ENCODE results near the gene ROR2. TPM values are rescaled to one million over a fixed set of nuclear protein-coding genes. Genes with fewer than 3 reads are reported as not detected.

Gene ROR2
- total RNA-seq, 3 donors from 2014 or later: 0.10 to 0.16 (median 0.11) TPM

DNA sequence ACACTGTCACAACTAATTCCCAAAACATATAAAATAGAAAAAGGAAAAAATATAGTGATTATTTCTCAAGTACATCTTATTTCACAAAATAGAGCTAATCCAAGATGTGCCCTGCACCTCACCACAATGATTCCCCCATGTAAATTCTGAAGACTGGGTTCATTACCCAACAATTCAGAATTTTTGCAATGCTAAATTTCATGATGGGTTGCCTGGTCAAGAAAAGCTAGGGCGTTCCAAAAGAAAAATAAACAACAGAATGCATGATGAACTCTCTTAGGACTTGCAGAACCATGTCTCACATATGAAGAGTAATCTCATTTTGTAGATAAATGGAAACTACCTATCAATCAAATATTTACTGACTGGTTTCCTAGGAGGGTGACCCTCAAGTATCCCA is 266.8 kb downstream of the ROR2 start:
- Mint-ChIP-seq H3K4me3 (no peak overlapping the region), H3K4me1 (ENCODE audit: low read depth) (peaks cover 3% of the 10 kb centered on the region), H3K9me3 (no peaks in the 10 kb centered on the region), H3K27me3 (ENCODE audit: low read depth) (peaks cover 28% of the 10 kb centered on the region), H3K36me3 (ENCODE audit: insufficient read depth) (no peaks in the 10 kb centered on the region)
- ATAC-seq (no peak), DNase-seq (no peak)

DNA sequence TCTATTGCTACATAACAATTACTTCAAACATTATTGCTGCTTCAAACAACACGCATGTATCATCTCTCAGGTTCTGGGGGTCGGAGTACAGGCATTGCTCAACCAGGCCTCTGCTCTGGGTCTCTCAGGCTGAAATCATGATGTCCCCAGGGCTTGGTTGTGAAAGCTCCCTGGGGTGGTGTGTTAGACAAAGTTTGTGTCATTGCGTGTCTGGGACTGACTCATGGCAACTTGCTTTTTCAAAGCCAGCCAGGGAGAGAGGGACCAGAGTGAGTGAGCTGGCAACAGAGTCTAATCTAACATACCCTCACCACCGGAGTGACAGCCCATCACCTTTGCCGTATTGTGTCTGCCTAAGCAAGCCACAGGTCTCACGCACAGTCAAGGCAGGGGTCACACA is 267.2 kb downstream of the ROR2 start:
- Mint-ChIP-seq H3K36me3 (ENCODE audit: insufficient read depth) (no peaks in the 10 kb centered on the region), H3K9me3 (no peaks in the 10 kb centered on the region), H3K27me3 (ENCODE audit: low read depth) (peaks cover 30% of the 10 kb centered on the region), H3K4me1 (ENCODE audit: low read depth) (peaks cover 3% of the 10 kb centered on the region), H3K4me3 (no peak overlapping the region)
- no peak for ATAC-seq
- no peak for DNase-seq

DNA sequence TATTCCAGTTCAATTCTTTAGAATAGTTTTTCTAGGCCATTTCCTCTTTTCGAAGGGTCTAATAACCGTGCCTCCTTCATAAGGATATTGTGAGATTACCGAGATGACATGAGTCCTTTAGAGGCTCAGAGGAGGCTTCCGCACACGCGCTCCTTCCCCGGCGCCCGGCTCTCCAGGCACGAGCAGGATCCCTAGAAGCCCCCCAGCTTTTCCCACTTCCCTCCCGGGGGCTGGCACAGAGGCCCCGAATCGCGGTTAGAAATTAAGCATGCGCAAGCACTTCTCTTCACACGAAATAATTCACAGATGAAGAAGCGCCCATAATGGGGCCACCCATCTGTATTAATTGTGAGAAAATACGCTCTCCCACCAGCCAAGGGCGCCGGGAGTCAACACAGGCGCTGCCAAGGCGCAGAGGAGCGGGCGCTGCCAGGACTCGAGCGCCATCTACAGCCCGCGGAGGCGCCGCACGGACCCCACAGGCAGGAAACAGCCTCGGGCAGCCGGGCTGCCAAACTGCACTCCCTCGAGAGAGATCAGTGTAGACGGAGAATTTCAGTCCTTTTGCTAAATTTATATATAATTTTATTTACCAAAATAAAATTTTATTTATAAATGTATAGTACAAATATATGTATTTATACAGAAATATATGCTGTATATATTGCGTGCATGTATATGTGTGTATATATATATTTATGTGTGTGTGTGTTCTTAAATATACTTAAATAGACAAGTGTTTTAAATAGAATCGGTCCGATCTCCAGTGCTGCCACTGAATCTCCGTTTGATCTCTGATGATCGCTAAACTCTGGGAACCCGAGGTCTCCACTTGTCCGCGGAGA is 268.3 kb downstream of the ROR2 start:
- Mint-ChIP-seq H3K9me3 (no peaks in the 10 kb centered on the region), H3K4me1 (ENCODE audit: low read depth) (peaks cover 3% of the 10 kb centered on the region), H3K4me3 (peak overlapping the region; percentile 47), H3K36me3 (ENCODE audit: insufficient read depth) (no peaks in the 10 kb centered on the region), H3K27me3 (ENCODE audit: low read depth) (peaks cover 35% of the 10 kb centered on the region)
- DNase-seq (peak; percentile 44), ATAC-seq (peak; percentile 91 to 97)

DNA sequence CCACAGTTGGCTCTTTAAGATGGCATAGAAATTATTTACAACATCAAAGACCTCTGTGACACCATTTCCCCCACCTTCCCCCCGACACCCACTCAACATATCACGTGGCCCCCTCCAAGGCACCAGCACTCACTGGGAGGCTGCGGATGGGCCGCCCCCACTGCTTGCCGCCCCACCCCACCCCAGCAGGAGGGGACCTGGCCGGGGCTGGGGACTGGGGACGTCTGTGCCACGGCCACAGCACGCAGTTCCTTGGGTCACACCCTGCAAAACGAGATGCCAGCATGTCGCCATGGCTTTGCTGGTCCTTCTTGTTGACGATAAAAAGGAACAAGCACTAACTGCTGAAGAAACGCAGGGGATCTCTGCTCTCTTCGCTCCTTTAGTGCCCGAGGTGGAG is 269.0 kb downstream of the ROR2 start:
- peaks cover 3% of the 10 kb centered on the region for H3K4me1 Mint-ChIP-seq (ENCODE audit: low read depth)

DNA sequence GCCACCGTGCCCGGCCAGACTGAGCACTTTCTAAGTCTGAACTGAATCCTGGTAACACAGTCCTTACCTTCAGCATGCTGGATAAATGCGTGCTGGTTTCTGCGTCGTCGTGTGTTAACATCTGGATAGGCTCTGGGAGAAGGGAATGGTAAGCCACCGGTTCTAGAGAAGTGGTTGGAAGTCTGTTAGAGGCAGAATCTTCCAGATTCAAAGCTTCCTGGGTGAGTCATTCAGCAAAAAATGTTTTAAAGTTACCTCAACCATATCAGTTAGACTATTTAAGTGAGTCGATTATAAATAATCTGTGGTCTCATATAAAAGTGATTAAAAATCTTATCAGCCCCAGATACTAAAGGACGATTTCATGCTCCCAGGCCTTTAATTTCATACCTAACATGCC is 269.9 kb downstream of the ROR2 start:
- ATAC-seq: no peak
- Mint-ChIP-seq H3K4me1 (ENCODE audit: low read depth) (peaks cover 3% of the 10 kb centered on the region), H3K4me3 (no peak overlapping the region), H3K36me3 (ENCODE audit: insufficient read depth) (no peaks in the 10 kb centered on the region), H3K9me3 (no peaks in the 10 kb centered on the region), H3K27me3 (ENCODE audit: low read depth) (peaks cover 37% of the 10 kb centered on the region)
- no peak for DNase-seq

More for the DNA sequence above, 269.0 kb downstream of the ROR2 start:
- Mint-ChIP-seq H3K36me3 (ENCODE audit: insufficient read depth) (no peaks in the 10 kb centered on the region), H3K9me3 (no peaks in the 10 kb centered on the region), H3K27me3 (ENCODE audit: low read depth) (peaks cover 35% of the 10 kb centered on the region), H3K4me3 (no peak overlapping the region)
- DNase-seq (no peak), ATAC-seq (no peak)

DNA sequence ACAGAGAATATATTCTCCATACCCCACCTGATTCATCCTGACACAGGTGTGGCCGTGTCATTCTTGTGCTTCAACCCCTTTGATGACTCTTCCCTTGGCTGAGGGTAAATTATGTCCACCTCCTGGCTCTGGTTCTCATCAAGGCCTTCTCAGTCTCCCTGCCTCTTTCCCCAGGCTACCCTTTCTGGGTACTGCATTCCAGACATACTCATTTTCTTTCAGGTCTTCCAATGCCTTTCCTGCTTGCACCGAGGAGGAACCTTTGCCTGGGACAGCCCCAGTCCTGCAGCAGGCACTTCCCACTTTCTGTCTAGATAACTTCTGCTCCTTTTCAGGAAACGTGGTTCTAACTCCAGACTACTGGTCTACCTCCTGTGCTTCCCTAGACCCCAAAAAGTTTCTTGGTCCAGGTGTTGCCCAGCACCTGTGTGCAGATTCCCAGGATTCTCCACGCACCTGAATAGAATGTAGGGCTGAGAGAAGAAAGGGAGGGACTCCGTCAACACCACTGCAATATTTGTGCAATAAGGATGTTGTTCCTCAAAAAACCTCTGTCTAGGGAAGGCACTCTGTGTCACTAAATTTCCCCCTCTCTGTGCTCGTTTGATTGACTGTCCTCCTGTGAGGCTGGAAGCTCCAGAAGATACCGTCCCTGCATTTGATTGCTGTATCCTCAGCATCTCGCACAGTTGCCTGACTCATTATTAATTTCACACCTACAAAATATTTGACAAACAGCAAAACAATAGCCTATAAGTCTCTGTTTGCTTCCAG is 271.0 kb downstream of the ROR2 start:
- Mint-ChIP-seq H3K36me3 (ENCODE audit: insufficient read depth) (no peaks in the 10 kb centered on the region), H3K27me3 (ENCODE audit: low read depth) (peaks cover 37% of the 10 kb centered on the region)

DNA sequence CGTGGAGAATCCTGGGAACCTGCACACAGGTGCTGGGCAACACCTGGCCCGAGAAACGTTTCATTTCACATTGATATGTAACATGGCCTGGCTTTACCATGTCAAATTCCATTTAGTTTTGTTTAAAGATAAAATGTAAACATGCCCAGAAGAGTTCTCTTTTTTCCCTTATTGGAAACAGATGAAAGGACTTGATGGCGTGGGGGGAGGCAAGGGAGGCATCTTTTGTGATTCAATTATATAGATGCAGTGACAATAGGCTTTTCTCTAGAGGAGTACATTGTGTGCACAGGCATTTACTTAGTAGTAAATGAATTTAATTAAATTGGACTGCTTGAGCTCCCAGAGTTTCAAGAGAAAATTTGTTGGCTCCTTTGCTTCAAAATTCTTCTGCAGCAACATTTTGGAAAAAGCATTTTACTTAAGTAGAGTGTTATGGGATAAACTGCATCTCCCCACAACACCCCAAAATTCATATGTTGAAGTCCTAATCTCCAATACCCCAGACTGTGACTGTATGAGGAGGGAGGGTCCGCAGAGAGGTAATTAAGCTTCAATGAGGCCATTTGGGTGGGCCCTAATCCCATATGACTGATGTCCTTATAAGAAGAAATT is 272.1 kb downstream of the ROR2 start:
- Mint-ChIP-seq H3K27me3 (ENCODE audit: low read depth) (peaks cover 37% of the 10 kb centered on the region), H3K4me1 (ENCODE audit: low read depth) (peaks cover 3% of the 10 kb centered on the region)

More for the DNA sequence above, 271.0 kb downstream of the ROR2 start:
- Mint-ChIP-seq H3K9me3 (no peaks in the 10 kb centered on the region), H3K4me3 (no peak overlapping the region), H3K4me1 (ENCODE audit: low read depth) (peaks cover 3% of the 10 kb centered on the region)
- DNase-seq (no peak), ATAC-seq (no peak)

DNA sequence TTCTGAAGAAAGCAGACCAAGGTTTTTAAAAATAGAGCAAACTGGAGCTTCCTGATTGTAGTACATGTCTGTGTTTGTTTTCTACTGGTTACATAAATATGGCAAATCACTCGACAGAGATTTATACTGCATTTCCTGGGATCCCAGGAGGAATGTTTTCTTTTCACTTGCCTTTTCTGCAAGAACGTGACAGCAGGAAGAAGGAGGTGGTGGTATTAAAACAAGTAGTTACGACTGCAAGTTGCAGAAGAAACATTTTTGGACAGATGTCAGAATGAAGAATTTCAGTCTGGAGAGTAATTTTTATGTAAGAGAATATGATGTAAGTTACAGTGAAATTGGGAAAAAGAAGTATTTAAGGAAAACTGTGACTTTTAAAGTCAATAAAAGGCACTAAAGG is 272.7 kb downstream of the ROR2 start:
- peaks cover 38% of the 10 kb centered on the region for H3K27me3 Mint-ChIP-seq (ENCODE audit: low read depth)
- no peak for DNase-seq
- ATAC-seq: no peak
- peaks cover 3% of the 10 kb centered on the region for H3K4me1 Mint-ChIP-seq (ENCODE audit: low read depth)
- H3K4me3 Mint-ChIP-seq: no peak overlapping the region
- H3K36me3 Mint-ChIP-seq (ENCODE audit: insufficient read depth): no peaks in the 10 kb centered on the region
- no peaks in the 10 kb centered on the region for H3K9me3 Mint-ChIP-seq

More for the DNA sequence above, 272.1 kb downstream of the ROR2 start:
- Mint-ChIP-seq H3K4me3 (no peak overlapping the region), H3K9me3 (no peaks in the 10 kb centered on the region), H3K36me3 (ENCODE audit: insufficient read depth) (no peaks in the 10 kb centered on the region)
- ATAC-seq (no peak), DNase-seq (no peak)

DNA sequence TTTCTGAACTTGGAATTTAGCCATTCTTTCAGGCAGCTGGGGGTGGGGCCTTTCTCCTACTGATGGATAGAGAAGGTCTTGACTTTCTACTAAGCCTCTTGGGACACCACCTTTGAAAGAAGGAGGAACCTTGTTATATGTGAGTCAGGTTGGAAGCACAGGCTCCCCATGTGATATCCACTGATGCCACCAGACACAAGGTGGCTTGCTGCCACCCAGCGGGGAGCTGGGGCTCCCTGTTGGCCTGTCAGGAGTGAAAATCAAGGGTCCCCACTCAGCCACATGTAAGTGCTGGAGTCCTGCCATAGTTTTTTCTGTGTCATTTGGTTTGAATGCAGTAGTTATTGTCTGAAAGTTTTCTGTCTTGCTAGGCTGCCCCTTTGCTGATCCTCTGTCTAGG is 274.0 kb downstream of the ROR2 start:
- DNase-seq (no peak), ATAC-seq (no peak)
- H3K4me1 Mint-ChIP-seq (ENCODE audit: low read depth): no peaks in the 10 kb centered on the region
- no peak overlapping the region for H3K4me3 Mint-ChIP-seq
- no peaks in the 10 kb centered on the region for H3K9me3 Mint-ChIP-seq
- no peaks in the 10 kb centered on the region for H3K36me3 Mint-ChIP-seq (ENCODE audit: insufficient read depth)
- H3K27me3 Mint-ChIP-seq (ENCODE audit: low read depth): peaks cover 33% of the 10 kb centered on the region

DNA sequence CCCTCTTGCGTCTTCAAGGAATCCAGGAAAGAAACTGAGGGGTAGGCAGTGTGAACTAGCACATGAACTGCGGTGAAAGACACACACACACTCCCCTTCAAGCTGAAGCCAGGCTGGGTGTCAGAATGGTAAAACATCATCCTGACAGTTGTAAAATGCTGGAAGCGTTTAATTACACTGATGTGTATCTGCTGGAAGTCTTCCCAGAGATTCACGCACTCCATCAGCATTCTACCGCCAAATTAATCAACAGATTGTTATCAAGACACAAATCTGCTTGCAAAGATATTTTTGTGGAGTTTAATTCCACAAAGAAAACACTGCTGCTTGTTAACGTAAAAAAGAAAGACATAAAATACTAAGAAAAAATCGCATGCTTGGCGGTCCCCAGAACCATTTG is 285.4 kb downstream of the ROR2 start:
- no peaks in the 10 kb centered on the region for H3K4me1 Mint-ChIP-seq (ENCODE audit: low read depth)
- no peaks in the 10 kb centered on the region for H3K9me3 Mint-ChIP-seq
- H3K27me3 Mint-ChIP-seq (ENCODE audit: low read depth): peaks cover 7% of the 10 kb centered on the region
- H3K4me3 Mint-ChIP-seq: no peak overlapping the region
- no peak for ATAC-seq
- no peaks in the 10 kb centered on the region for H3K36me3 Mint-ChIP-seq (ENCODE audit: insufficient read depth)
- DNase-seq: no peak

DNA sequence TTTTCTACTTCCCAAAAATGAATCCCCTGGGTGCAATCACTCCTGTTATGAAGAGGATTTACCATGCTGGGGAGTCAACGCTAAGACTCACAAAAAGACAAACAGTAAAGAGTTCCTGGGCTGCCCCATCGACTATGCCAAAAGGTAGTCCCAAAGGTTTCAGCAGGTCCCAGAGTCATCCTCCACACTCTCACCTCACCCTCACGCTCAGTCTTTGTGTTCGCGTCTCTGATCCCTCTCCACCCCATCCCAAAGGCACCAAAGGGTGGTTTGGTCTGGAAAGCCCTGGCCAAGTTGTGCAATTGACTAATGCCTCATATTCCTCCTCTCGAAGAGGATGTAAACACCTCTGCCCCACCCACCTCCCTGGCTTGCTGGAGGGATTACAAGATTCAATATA is 286.2 kb downstream of the ROR2 start:
- ATAC-seq: no peak
- H3K9me3 Mint-ChIP-seq: no peaks in the 10 kb centered on the region
- no peaks in the 10 kb centered on the region for H3K36me3 Mint-ChIP-seq (ENCODE audit: insufficient read depth)
- no peak overlapping the region for H3K4me3 Mint-ChIP-seq
- peaks cover 7% of the 10 kb centered on the region for H3K27me3 Mint-ChIP-seq (ENCODE audit: low read depth)
- no peaks in the 10 kb centered on the region for H3K4me1 Mint-ChIP-seq (ENCODE audit: low read depth)
- DNase-seq: no peak

DNA sequence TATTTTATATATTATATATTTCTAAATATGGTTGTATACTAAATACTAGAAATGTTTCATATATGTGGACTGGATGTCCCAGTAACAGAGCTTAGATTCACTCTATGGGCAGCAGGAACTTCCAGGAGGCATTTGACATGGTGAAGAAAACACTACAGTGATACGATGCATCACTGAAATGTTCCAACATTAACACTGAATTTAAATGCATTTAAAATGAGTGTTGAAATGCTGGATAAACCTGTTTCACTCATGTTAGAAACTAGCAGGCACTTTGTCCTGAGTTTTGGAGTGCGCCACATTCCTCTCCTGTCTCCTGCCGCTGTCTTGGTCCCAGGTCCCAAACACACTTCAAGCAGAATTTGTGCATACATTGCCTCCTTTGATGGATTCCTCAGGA is 288.6 kb downstream of the ROR2 start:
- H3K36me3 Mint-ChIP-seq (ENCODE audit: insufficient read depth): no peaks in the 10 kb centered on the region
- H3K4me1 Mint-ChIP-seq (ENCODE audit: low read depth): no peaks in the 10 kb centered on the region
- no peak for ATAC-seq
- no peak for DNase-seq
- H3K9me3 Mint-ChIP-seq: no peaks in the 10 kb centered on the region
- peaks cover 13% of the 10 kb centered on the region for H3K27me3 Mint-ChIP-seq (ENCODE audit: low read depth)
- H3K4me3 Mint-ChIP-seq: no peak overlapping the region

DNA sequence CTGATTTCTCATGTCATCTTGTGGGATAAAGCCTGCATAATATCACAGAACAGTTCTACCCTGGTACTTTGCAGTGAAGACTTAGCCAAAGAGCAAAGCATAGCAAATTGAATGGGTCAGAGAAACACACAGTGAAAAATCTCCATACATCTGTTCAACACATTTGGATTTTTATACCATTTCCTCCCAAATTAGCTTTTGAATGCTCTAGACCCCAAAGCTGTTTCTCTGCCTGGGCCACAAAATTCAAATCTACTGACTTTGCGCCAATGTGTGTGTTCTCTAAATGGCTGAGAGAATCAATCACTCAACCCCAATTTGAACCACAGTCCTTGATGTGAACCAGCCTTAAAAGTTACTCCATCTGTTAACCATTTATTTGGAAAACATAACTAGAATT is 289.5 kb downstream of the ROR2 start:
- Mint-ChIP-seq H3K4me3 (no peak overlapping the region), H3K9me3 (no peaks in the 10 kb centered on the region), H3K27me3 (ENCODE audit: low read depth) (peaks cover 16% of the 10 kb centered on the region), H3K4me1 (ENCODE audit: low read depth) (no peaks in the 10 kb centered on the region), H3K36me3 (ENCODE audit: insufficient read depth) (no peaks in the 10 kb centered on the region)
- no peak for ATAC-seq
- no peak for DNase-seq

DNA sequence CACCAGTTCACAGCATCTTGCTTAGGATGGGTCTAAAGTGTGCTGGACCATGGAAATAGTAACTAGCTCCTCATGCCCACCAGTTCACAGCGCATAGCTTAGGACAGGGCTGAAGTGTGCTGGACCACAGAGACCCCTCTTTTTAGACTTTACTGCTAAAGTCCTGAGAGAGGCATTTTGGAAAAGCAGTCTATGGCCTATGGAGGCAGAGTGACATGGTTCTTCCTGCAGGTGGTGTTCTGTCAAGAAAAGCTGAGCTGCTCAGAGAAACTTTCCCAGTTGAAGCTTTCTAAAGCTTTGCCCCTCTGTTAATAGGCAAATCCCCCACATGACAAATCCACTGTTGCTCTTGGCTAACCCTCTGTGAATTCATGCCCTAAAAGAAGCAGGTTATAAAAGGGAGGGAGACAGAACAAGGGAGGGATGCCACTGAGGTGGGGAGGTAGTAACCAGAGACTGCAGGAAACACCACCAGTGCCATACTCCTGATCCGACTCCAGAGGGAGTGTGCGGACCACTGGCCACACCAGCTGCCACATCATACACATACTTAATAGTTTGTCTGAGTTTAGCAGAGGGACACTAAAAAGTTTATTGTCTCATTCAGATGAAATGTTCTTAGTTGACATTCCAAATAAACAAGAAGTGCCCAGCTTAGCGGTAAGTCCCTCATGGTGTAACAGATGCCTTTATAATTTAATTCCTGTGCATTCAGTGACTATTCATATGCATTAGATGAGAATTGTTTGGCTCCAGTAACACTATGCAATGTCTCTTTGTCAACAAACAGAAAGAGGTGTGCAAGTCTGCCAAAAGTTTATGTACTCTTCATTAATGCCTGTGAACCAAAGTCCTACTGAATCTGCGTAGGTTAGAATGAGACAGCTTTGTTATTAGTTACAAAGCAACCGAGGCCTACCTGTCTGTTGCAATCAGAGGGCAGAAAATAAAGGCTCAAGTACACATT is 290.2 kb downstream of the ROR2 start:
- ATAC-seq: no peak

More for the DNA sequence above, 290.2 kb downstream of the ROR2 start:
- no peaks in the 10 kb centered on the region for H3K36me3 Mint-ChIP-seq (ENCODE audit: insufficient read depth)
- DNase-seq: no peak
- no peaks in the 10 kb centered on the region for H3K9me3 Mint-ChIP-seq
- H3K4me3 Mint-ChIP-seq: no peak overlapping the region
- peaks cover 18% of the 10 kb centered on the region for H3K27me3 Mint-ChIP-seq (ENCODE audit: low read depth)
- H3K4me1 Mint-ChIP-seq (ENCODE audit: low read depth): no peaks in the 10 kb centered on the region

Data from activated T-cell treated with anti-CD3 and anti-CD28 coated beads, Interleukin-2, amount 50 U/mL, for 4 hours (primary cell).